ENCODE measurements around the gene NOL3. TPM values are rescaled to one million over a fixed set of nuclear protein-coding genes. Genes with fewer than 3 reads are reported as not detected.

The NOL3 gene
- total and polyA plus RNA-seq, 9 of the 15 experiments (the other 6 are each of a cell fraction or from before 2014, with no cell fraction given): 0.45 to 14.0 (median 5.4) TPM

- no peak for DNase-seq (ENCODE audit: extremely low read depth in 1 of 4, low spot score in 3 of 4)
- no peak overlapping the region for H3K9ac ChIP-seq (ENCODE audit: insufficient read depth in 1 of 2, low read depth in 2 of 2, low read length in 2 of 2)
- H3K27me3 ChIP-seq (ENCODE audit: control insufficient read depth in 2 of 2, insufficient read depth in 2 of 2, low read length in 2 of 2): no peaks in the 10 kb centered on the region
- TF ChIP-seq, protein P1, sequence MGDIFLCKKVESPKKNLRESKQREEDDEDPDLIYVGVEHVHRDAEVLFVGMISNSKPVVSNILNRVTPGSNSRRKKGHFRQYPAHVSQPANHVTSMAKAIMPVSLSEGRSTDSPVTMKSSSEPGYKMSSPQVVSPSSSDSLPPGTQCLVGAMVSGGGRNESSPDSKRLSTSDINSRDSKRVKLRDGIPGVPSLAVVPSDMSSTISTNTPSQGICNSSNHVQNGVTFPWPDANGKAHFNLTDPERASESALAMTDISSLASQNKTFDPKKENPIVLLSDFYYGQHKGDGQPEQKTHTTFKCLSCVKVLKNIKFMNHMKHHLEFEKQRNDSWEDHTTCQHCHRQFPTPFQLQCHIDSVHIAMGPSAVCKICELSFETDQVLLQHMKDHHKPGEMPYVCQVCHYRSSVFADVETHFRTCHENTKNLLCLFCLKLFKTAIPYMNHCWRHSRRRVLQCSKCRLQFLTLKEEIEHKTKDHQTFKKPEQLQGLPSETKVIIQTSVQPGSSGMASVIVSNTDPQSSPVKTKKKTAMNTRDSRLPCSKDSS (IDR thresholded peaks at IDR 0.05; ENCODE audit: low read depth, partially characterized antibody): no peak
- no peak for TF ChIP-seq RBM25 (IDR thresholded peaks at IDR 0.05; ENCODE audit: low read depth, low read length, severe bottlenecking)
- TF ChIP-seq ZNF282 (CRISPR knock-in tag; IDR thresholded peaks at IDR 0.05): no peak
- no peak for TF ChIP-seq GABPB1 (CRISPR knock-in tag; IDR thresholded peaks at IDR 0.05)
- no peak for TF ChIP-seq LARP7 (IDR thresholded peaks at IDR 0.05)
- TF ChIP-seq, protein P2, sequence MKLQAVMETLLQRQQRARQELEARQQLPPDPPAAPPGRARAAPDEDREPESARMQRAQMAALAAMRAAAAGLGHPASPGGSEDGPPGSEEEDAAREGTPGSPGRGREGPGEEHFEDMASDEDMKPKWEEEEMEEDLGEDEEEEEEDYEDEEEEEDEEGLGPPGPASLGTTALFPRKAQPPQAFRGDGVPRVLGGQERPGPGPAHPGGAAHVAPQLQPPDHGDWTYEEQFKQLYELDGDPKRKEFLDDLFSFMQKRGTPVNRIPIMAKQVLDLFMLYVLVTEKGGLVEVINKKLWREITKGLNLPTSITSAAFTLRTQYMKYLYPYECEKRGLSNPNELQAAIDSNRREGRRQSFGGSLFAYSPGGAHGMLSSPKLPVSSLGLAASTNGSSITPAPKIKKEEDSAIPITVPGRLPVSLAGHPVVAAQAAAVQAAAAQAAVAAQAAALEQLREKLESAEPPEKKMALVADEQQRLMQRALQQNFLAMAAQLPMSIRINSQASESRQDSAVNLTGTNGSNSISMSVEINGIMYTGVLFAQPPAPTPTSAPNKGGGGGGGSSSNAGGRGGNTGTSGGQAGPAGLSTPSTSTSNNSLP (IDR thresholded peaks at IDR 0.05; ENCODE audit: borderline replicate concordance, low read depth, low read length): no peak
- no peak for TF ChIP-seq CREB1 (IDR thresholded peaks at IDR 0.05)
- TF ChIP-seq CREB1 (CRISPR knock-in tag; IDR thresholded peaks at IDR 0.05): no peak
- no peak for TF ChIP-seq ZNF124 (CRISPR knock-in tag; IDR thresholded peaks at IDR 0.05)
- no peak for TF ChIP-seq ZFPM2 (CRISPR knock-in tag; IDR thresholded peaks at IDR 0.05)
- in situ Hi-C loops (cut with MboI) (no loop called here), intact Hi-C loops (cut with micrococcal nuclease) (no loop called here)
- POLR2A ChIA-PET: interaction anchor here (1.2 kb wide), 2 partner anchors 9 to 11 kb away, joined by 3 to 5 read pairs; no protein-coding TSS in a partner anchor
- H3K9me3 ChIP-seq (replicated peaks; ENCODE audit: control insufficient read depth, insufficient read depth, low read depth, low read length): no peaks in the 10 kb centered on the region
- CTCF ChIA-PET (ENCODE audit: low intra/inter-chr PET ratio): no interaction called here
- no peaks in the 10 kb centered on the region for H3K79me2 ChIP-seq (ENCODE audit: control insufficient read depth, insufficient read depth, low read length)
- H3K27ac ChIP-seq (ENCODE audit: extremely low read depth, low read depth, low read length): no peak overlapping the region
- H3K36me3 ChIP-seq (ENCODE audit: control insufficient read depth, insufficient read depth, low read length): peaks cover 60% of the 10 kb centered on the region
- H3K4me1 ChIP-seq (replicated peaks in 1 of 2; ENCODE audit: control insufficient read depth in 2 of 2, insufficient read depth in 2 of 2, low read length in 2 of 2): no peaks in the 10 kb centered on the region
- BruUV-seq (replicated peaks): no TSS peak
- H2AFZ ChIP-seq (ENCODE audit: low read depth, low read length): no peak overlapping the region
- no peak for FAIRE-seq
- H4K20me1 ChIP-seq (replicated peaks; ENCODE audit: control insufficient read depth, insufficient read depth, low read length): peaks cover 7% of the 10 kb centered on the region; the same call in 1 of the 2 replicates
- no peak overlapping the region for H3K4me2 ChIP-seq (ENCODE audit: insufficient read depth, low read length)
- H3K4me3 ChIP-seq: no peak overlapping the region
- no peaks in the 10 kb centered on the region for H3K9me1 ChIP-seq (ENCODE audit: control insufficient read depth, insufficient read depth, low read length)
- no peak for ATAC-seq
These were observed 41.9 kb upstream of the NOL3 start for GRCh38 chr16:67128417-67128816.
